ENCODE measurements around the gene C2CD4D.

C2CD4D gene

GRCh38 chr1:151831605-151832004 is 8.0 kb downstream of the C2CD4D start, which contains the start of gene RORC (continued):
- no peak for TF ChIP-seq ZNF148 (tag by site-specific recombination; IDR thresholded peaks at IDR 0.05; ENCODE audit: borderline replicate concordance)
- no peak for TF ChIP-seq HOXC10 (CRISPR knock-in tag; IDR thresholded peaks at IDR 0.05)
- TF ChIP-seq GLIS1 (tag by site-specific recombination; IDR thresholded peaks at IDR 0.05) = peak; percentile 79
- no peak for TF ChIP-seq KLF1 (tag by site-specific recombination; IDR thresholded peaks at IDR 0.05)
- TF ChIP-seq ZNF394 (tag by site-specific recombination; IDR thresholded peaks at IDR 0.05; ENCODE audit: borderline replicate concordance) = no peak
- no peak for TF ChIP-seq ZNF155 (tag by site-specific recombination; IDR thresholded peaks at IDR 0.05)
- no peak for TF ChIP-seq ZNF341 (tag by site-specific recombination; IDR thresholded peaks at IDR 0.05; ENCODE audit: low read depth)
- TF ChIP-seq ZNF302 (tag by site-specific recombination; IDR thresholded peaks at IDR 0.05; ENCODE audit: low read depth) = no peak
- TF ChIP-seq ZNF175 (tag by site-specific recombination; IDR thresholded peaks at IDR 0.05) = no peak
- 0 out of 2 replicates have a peak, but pooled peaks have one; percentile 17 for TF ChIP-seq GLIS2 (tag by site-specific recombination; IDR thresholded peaks at IDR 0.05)
- TF ChIP-seq ZNF623 (tag by site-specific recombination; IDR thresholded peaks at IDR 0.05) = no peak
- TF ChIP-seq ZNF366 (tag by site-specific recombination; conservative IDR thresholded peaks at IDR 0.05) = no peak
- TF ChIP-seq ZNF362 (tag by site-specific recombination; IDR thresholded peaks at IDR 0.05) = no peak
- TF ChIP-seq ZNF555 (tag by site-specific recombination; conservative IDR thresholded peaks at IDR 0.05) = no peak
- no peak for TF ChIP-seq ZNF704 (tag by site-specific recombination; IDR thresholded peaks at IDR 0.05)
- TF ChIP-seq ZNF23 (tag by site-specific recombination; IDR thresholded peaks at IDR 0.05; ENCODE audit: borderline replicate concordance) = no peak
- no peak for TF ChIP-seq ZNF138 (tag by site-specific recombination; IDR thresholded peaks at IDR 0.05; ENCODE audit: borderline replicate concordance)
- 0 out of 2 replicates have a peak, but pooled peaks have one; percentile 10 for TF ChIP-seq SP3 (tag by site-specific recombination; IDR thresholded peaks at IDR 0.05)
- TF ChIP-seq AEBP2 (tag by site-specific recombination; IDR thresholded peaks at IDR 0.05; ENCODE audit: borderline replicate concordance) = no peak
- no peak for TF ChIP-seq ZBTB48 (tag by site-specific recombination; IDR thresholded peaks at IDR 0.05)

GRCh38 chr1:151831256-151831591 is 8.4 kb downstream of the C2CD4D start:
- no peak overlapping the region for H3K4me3 ChIP-seq (ENCODE audit: low read depth, low read length)
- POLR2A ChIA-PET = interaction anchor here (0.6 to 0.7 kb wide), 2 partner anchors 126 to 449 kb away, joined by 4 read pairs; no protein-coding TSS in a partner anchor
- CTCF ChIA-PET = no interaction called here

More at GRCh38 chr1:151831256-151831591, 8.4 kb downstream of the C2CD4D start:
- Histone ChIP-seq H3K4me1 (ENCODE audit: control insufficient read depth, insufficient read depth, low read length) (peaks cover 2% of the 10 kb centered on the region), H3K27ac (ENCODE audit: extremely low read depth, low read depth, low read length) (no peak overlapping the region), H3K36me3 (ENCODE audit: control insufficient read depth in 2 of 2, insufficient read depth in 1 of 2, low read length in 2 of 2) (no peaks in the 10 kb centered on the region), H3K9me3 (ENCODE audit: control insufficient read depth, insufficient read depth, low read depth, low read length) (no peaks in the 10 kb centered on the region)
- TF ChIP-seq ZNF660 (tag by site-specific recombination; IDR thresholded peaks at IDR 0.05) (no peak), ZNF580 (tag by site-specific recombination; IDR thresholded peaks at IDR 0.05) (no peak), ZNF488 (tag by site-specific recombination; IDR thresholded peaks at IDR 0.05) (no peak), CTCF (tag by site-specific recombination; IDR thresholded peaks at IDR 0.05) (no peak), PRDM1 (tag by site-specific recombination; IDR thresholded peaks at IDR 0.05) (peak; percentile 54), ZSCAN30 (tag by site-specific recombination; IDR thresholded peaks at IDR 0.05) (no peak), ZNF394 (tag by site-specific recombination; IDR thresholded peaks at IDR 0.05; ENCODE audit: borderline replicate concordance) (peak; percentile 40; the same call in 1 of the 2 replicates)

Measured in HEK293 (cell line).